ENCODE data around the gene MIA2.
"Not testable (repeated sequence)": the region's sequence is repeated elsewhere in the genome, so short reads cannot be mapped to it uniquely, and the experiment has no call there.

MIA2 gene

DNA sequence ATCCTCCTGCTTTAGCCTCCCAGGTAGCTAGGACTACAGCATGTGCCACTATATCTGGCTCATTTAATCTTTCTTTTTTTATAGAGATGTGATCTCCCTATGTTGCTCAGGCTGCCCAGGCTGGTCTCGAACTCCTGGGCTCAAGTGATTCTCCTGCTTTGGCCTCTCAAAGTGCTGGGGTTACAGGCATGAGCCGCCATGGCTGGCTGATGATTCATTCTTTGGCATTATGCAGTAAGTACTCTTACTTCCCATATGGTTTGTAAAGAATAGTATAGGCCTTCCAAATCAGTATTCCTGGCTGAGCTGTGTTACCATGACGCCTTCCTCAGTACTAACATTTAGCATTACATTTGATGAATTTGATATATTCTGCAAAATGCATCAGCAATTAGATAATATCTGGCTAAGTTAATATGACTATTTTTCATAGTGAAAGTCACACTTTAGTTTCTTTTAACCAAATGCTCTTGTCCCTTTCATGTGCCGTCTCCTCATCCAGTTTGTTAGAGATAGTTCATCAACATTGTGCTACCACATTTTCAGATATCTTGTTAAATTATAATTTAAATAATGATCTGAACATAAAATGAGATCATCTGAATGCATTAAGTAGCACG, 3.2 kb upstream of the MIA2 start:
- DNase-seq, result no peak

DNA sequence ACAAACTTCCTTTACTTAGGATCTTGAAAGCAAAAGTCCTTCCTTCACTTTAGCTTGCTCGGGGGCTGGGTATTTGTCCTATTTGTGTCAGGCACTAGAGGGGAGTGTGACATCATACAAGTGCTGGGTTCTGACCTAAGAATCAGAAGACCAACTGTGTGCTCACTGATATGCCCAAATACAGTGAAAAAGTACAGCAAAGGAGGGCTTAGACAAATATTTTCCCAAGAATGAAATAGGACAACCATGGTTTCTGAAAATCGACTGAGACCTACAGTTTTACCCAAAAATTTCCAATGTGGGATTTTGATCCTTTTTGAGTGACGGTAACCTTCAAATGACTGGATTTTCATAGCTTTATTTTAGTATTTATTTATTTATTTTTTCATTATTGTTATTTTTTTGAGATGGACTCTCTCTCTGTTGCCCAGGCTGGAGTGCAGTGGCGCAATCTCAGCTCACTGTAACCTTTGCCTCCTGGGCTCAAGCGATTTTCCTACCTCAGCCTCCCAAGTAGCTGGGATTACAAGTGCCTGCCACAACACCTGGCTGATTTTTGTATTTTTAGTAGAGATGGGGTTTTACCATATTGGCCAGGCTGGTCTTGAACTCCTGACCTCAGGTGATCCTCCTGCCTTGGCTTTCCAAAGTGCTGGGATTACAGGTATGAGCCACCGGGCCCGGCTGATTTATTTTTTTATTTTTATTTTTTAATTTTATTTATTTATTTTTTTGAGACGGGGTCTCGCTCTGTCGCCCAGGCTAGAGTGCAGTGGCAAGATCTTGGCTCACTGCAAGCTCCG, 1.8 kb upstream of the MIA2 start:
- peak; percentile 27 for DNase-seq

DNA sequence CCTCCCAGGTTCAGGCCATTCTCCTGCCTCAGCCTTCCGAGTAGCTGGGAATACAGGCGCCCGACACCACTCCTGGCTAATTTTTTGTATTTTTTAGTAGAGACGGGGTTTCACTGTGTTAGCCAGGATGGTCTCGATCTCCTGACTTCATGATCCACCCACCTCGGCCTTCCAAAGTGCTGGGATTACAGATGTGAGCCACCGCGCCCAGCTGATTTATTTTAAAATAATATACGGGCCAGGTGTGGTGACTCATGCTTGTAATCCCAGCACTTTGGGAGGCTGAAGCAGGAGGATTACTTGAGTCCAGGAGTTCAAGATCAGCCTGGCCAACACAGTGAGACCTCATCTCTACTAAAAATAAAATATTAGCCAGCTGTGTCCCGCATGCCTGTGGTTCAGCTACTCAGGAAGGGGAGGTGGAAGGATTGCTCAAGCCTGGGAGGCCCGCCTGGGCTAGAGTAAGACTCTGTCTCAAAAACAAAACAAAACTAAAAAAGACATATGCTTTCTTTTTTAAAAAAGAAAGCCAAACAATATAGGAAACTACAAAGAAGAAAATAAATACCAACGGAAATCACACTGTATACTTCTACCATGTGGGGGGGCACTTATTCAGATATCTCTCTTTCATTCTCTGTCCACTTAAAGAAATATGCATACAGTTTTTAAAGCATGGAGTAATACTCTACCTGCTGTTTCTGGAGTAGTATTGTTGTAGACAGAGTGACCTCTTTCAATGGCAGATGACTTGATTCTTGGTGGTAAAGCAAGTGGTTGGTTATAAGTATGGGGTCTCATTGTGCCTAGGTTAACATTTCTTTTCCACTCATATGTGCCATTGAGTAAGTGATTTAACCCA, 930 bp upstream of the MIA2 start:
- DNase-seq, result no peak

DNA sequence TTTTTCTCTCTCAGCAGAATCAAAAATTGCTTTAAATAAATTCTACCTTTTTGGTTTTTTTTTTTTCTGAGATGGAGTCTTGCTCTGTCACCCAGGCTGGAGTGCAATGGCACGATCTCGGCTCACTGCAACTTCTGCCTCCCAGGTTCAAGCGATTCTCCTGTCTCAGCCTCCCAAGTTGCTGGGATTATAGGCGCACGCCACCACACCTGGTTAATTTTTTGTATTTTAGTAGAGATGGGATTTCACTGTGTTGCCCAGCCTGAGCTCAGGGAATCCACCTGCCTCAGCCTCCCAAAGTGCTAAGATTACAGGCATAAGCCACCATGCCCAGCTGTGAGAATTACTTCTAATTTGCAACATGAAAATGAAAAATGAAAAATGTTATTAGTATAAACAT, 1.3 kb downstream of the MIA2 start:
- not testable (repeated sequence) for DNase-seq

DNA sequence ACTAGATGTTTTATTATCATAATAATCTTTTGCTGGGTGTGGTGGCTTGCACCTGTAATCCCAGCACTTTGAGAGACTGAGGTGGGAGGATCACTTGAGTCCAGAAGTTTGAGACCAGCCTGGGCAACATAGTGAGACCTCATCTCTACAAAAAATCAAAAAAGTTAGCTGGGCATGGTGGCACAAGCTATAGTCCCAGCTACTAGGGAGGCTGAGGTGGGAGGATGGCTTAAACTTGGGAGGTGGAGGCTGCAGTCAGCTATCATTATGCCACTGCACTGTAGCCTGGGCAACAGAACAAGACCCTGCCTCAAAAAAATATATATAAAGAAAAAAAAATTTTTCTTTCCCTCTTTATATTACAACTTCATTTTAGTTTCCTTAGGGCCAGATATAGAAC, 1.8 kb downstream of the MIA2 start:
- not testable (repeated sequence) for DNase-seq

DNA sequence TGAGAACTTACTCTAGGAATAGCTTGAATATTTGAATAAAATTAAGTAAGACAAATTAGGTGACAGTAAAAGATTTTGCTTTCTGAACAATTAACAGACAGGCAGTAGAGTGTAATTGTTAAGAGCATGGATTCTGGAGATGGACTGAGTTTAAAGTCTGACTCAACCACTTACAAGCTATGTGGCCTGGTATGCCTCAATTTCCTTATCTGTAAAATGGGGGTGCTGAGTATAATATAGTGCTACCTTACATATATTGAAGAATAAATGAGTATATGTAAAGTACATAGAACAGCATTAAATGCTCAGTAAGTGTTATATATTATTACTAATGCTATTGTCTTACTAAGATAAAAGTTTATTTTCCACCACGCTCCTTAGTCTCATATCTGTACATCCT, 7.1 kb downstream of the MIA2 start:
- no peak for DNase-seq

DNA sequence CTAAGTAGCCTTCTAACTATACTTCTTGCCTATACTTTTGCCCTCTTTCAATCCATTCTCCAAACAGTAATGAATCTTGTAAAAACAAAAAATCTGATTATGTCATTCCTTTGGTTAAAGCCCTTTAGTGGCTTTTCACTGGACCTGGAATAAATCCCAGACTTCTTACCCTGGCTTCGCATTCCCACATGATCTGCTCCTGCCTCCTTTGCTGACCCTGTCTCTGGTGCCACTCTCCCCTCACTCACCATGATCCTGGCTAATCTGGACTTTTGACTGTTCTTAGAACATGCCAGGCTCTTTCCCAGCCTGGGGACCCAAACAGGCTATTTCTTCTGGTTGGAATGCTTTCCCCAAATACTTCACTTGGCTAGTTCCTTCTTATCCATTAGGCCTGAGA, 7.9 kb downstream of the MIA2 start:
- no peak for DNase-seq

DNA sequence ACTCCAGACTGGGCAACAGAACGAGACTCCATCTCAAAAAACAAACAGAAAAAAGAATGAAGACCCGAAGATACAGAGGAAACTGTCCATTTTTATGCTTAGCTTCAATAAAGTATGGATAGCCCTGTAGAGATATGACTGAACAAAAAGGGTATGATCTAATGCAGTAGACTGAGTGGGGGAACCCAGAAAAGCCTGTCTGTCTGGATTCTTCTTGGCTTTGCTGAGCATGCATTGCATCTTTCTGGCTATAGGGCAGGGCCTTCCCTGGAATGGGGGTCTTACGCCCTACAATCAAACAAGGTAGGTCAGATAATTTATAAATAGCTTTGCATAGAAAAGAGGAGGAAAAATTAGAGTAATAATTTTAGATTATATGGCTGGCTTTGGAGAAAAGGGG, 10.1 kb downstream of the MIA2 start:
- no peak for DNase-seq

DNA sequence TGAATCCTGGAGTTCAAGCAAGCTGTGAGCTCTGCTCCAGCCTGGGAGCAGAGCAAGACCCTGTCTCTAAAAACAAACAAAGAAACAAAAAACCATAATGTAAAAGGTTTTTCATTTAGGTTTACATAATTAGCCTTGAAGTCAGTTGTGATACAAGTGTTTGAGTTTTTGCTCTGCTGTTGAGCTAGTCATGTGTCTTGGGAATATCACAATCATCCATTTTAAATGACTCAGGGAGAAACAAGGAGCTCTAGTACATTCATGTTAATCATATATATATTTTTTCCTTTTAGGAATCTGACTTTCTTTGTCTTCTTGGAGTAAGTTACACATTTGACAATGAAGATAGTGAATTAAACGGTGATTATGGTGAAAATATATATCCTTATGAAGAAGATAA, 12.9 kb downstream of the MIA2 start:
- no peak for DNase-seq

DNA sequence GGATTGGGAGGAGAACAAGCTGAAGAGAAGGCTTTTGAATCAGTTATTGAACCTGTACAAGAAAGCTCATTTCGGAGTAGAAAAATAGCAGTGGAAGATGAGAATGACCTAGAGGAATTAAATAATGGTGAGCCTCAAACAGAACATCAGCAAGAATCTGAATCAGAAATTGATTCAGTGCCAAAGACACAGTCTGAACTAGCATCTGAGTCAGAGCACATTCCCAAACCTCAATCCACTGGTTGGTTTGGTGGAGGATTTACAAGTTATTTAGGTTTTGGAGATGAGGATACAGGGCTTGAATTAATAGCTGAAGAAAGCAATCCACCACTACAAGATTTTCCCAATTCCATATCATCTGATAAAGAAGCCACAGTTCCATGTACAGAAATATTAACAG, 13.5 kb downstream of the MIA2 start:
- no peak for DNase-seq

DNA sequence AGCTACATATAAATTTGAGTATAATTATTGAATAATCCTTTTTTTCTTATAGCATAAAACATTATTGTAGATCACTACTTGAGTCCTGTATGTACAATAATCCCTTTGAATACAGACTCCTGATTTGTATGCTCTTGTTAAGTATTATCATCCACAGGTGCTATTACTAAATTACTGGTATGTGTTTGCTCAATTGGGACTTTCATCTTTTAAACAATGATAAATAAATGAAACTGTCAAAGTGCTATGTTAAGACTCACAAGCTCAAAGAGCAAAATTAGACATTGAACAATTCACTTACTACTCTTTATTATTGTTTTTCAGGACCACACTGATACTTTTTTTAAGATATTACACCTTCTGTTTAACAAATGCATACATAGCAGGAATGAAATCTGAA, 17.8 kb downstream of the MIA2 start:
- no peak for DNase-seq

DNA sequence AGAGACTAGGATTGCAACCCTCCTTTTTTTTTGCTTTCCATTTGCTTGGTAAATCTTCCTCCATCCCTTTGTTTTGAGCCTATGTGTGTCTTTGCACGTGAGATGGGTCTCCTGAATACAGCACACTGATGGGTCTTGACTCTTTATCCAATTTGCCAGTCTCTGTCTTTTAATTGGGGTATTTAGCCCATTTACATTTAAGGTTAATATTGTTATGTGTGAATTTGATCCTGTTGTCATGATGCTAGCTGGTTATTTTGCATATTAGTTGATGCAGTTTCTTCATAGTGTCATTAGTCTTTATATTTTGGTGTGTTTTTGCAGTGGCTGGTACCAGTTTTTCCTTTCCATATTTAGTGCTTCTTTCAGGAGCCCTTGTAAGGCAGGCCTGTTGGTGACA, 23.7 kb downstream of the MIA2 start:
- DNase-seq, result not testable (repeated sequence)

DNA sequence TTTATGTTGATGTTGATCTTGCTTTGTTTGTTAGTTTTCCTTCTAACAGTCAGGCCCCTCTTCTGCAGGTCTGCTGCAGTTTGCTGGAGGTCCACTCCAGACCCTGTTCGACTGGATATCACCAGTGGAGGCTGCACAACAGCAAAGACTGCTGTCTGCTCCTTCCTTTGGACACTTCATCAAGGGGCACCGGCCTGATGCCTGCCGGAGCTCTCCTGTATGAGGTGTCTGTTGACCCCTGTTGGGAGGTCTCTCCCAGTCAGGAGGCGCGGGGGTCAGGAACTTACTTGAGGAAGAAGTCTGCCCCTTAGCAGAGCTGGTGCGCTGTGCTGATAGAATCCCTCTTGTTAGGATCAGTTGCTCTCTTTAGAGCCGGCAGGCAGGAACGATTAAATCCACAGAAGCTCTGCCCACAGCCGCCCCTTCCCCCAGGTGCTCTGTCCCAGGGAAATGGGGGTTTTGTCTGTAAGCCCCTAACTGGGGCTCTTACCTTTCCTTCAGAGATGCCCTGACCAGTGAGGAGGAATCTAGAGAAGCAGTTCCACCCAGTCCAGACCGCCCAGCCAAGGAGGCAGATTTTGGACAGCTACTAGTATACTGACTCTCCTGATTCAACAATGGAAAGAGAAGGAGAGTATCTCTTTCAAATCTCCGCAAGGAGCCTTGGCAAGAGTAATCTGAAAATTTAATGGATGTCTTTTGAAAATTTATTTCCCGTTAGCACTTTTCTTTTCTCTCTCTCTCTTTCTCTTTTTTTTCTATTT, 25.2 kb downstream of the MIA2 start:
- DNase-seq, result no peak

DNA sequence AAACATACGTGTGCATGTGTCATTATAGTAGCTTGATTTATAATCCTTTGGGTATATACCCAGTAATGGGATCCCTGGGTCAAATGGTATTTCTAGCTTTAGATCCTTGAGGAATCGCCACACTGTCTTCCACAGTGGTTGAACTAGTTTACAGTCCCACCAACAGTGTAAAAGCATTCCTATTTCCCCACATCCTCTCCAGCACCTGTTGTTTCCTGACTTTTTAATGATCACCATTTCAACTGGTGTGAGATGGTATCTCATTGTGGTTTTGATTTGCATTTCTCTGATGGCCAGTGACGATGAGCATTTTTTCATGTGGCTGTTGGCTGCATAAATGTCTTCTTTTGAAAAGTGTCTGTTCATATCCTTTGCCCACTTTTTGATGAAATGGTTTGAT, 26.4 kb downstream of the MIA2 start:
- not testable (repeated sequence) for DNase-seq

DNA sequence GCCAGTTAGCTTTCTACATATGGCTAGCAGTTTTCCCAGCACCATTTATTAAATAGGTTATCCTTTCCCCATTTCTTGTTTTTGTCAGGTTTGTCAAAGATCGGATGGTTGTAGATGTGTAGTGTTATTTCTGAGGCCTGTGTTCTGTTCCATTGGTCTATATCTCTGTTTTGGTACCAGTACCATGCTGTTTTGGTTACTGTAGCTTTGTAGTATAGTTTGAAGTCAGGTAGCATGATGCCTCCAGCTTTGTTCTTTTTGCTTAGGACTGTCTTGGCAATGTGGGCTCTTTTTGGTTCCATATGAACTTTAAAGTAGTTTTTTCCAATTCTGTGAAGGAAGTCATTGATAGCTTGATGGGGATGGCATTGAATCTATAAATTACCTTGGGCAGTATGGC, 28.5 kb downstream of the MIA2 start:
- DNase-seq, result not testable (repeated sequence)

DNA sequence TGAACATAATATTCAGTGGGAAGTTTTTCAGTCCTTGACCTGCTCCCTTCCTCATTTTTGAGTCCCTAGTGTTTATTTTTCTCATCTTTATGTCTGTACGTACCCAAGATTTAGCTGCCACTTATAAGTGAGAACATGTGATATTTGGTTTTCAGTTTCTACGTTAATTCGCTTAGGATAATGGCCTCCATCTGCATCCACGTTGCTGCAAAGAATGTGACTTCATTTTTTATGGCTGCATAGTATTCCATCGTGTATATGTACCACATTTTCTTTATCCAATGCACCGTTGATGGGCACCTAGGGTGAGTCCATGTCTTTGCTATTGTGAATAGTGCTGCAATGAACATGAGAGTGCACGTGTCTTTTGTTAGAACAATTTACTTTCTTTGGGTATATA, 30.3 kb downstream of the MIA2 start:
- no peak for DNase-seq

DNA sequence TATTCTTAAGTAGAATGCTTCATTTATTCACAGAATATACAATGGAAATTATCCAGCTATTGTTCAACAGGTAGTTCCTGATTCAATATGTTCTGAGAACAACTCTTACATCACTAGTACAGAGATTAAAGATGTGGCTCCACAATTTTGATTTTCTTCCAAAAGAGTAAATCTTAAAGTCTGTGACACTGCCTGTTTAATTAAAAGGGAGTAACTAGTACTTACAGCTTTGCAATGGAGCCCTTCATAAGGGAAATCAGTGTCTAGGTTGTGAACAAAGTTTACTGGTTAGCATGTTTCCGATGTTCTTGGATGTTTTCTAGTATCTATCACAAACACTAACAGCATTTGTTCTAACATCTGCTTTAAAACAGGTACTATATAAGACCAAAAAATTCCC, 30.8 kb downstream of the MIA2 start:
- no peak for DNase-seq

DNA sequence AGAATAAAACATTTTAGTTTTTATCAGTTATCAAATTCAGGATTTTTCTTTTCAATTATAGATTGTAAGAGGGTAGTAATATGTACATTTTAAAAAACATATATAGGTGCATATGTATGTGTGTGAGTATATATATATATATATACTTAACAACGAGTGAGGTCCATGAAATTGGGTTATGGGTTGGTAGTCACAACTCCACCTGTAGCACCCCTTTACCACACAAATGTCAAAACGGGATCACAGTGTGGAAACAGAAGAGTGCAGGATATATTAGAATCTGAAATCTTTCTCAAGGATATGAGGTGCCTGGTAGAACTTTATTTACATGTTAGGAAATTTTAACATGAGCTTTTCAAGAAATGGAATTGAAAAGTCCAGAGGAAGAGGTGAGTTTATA, 31.3 kb downstream of the MIA2 start:
- peak; percentile 41 for DNase-seq

DNA sequence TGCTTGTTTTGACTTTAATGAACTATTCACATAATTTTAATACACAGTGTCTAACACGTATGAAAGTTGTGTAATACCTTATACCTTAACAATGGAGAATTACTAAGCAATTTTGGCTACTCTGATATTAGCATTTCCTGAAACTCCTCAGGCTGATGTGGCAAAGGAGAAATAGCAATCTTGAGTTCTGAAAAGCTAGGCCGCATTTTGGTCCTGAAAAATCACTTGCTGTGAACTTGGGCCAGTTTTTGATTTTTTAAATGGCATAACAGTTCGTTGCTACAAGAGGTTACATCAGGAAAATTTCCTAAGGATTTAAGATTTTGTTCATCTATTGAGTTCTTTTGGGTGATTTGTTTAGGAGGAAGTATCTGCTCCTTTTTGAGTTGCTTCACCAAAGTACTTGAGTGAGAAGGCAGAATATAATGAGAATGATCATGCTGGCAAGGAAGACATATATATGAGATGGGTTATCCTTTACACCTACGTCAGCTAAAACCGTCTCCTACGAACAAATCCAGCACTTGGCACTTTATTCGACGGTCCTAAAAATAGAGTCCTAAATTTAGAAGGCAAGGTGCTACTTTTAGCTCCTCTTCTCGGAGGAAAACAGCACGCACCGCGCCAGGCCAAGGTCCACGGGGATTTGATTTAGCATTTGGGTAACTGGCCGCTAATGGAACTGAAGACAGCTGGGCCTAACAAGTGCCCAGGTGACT, 32.2 kb downstream of the MIA2 start:
- DNase-seq, result peak; percentile 38

DNA sequence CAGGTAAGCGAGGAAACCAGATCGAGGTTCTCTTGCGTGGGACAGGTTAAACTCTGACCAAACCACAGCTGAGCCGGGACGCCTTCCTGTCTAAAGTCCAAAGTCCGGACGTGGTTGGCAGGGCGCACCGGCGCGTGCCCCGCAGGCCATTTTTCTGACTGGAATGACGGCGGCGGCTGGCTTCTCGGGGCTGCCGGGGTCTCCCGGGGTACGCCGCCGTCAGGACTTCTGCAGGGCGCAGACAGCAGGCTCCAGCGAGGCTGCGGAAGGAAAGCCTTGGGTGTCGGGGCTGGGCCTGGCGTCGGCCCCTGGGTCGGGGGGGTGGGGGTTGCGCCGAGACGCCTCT, 32.8 kb downstream of the MIA2 start:
- peak; percentile 92 for DNase-seq

DNA sequence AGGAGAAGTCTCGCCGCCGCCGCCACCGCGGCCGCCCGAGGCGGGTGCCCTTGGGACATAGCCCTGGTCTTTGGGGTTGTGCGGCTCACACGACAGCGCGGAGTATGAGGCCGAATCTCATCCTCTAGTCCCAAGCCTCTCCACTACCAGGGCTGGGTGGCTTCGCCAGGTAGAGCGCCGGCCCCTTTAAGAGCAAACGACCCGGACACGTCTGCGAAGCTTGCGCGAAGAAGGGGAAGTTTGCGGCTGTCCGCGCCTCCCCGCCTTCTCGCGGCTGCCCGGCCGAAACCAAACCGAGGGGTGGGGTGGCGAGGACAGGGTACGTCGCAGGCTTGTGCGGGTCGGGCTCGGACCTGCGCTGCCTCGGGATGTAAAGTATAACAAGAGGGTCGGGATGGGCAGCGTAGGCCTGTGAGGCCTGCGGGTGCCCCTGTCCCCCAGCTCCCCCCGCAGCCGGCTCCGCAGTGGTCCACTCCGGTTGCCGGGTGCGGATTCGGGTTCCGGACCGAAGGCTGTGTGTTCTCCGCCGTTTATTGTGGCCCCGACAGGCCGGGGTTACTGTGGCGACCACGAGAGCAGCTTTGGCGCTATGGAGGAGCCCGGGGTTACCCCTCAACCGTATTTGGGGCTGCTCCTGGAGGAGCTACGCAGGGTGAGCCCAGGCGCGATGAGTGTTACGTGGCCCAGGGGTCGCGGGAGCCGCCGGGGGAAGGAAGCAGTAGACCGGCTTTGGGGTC, 33.3 kb downstream of the MIA2 start:
- DNase-seq, result peak; percentile 85

DNA sequence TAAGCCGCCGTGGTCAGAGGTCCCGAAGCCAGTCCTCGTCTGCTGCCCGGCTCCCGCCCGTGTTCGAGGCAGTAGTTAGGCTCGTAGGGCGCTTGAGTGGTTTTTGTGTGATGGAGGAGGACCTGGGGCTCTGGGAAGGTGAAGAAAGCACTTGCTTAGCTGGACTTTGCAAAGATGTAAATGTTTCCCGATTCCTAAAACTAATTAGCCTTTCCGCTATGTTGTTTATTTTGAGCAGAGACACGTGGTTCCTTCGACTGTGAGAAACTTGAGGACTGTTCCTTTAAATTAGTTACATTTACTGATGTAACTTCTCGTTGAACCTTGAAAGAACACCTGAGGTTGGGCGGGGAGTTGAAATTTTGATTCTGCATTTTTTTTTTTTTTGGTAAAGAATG, 33.9 kb downstream of the MIA2 start:
- DNase-seq, result peak; percentile 66
